ENCODE measurements around the gene STK39. TPM values are rescaled to one million over a fixed set of nuclear protein-coding genes. Genes with fewer than 3 reads are reported as not detected.
A peak's percentile ranks its signal among the peaks of the same experiment; 100 is the strongest.

The STK39 gene
- total and polyA plus RNA-seq, 2 of the 4 experiments (the other 2 are of a cell fraction): 11.8 to 16.4 TPM

- Histone ChIP-seq H3K9me1 (ENCODE audit: insufficient read depth, low read length) (peaks cover 26% of the 10 kb centered on the region), H3K9ac (ENCODE audit: low read depth, low read length) (no peak overlapping the region), H3K18ac (ENCODE audit: low read depth, low read length) (no peak overlapping the region), H3K27me3 (ENCODE audit: control insufficient read depth, insufficient read depth, low read length) (no peaks in the 10 kb centered on the region), H4K20me1 (ENCODE audit: insufficient read depth, low read length) (peaks cover 10% of the 10 kb centered on the region; the same call in 1 of the 2 replicates), H3K23ac (ENCODE audit: low read depth, low read length) (no peak overlapping the region), H4K8ac (ENCODE audit: low read depth in 2 of 2, low read length in 2 of 2) (no peak overlapping the region), H4K91ac (ENCODE audit: insufficient read depth, low read depth, low read length) (no peak overlapping the region), H3K4me2 (ENCODE audit: low read depth, low read length) (no peak overlapping the region), H2BK15ac (ENCODE audit: low read depth, low read length) (no peak overlapping the region), H3K56ac (ENCODE audit: extremely low read depth, insufficient read depth, low read length) (no peak overlapping the region), H2BK120ac (ENCODE audit: low read depth, low read length) (no peak overlapping the region), H3K4me1 (ENCODE audit: control insufficient read depth, insufficient read depth, low read length) (peaks cover 11% of the 10 kb centered on the region), H4K5ac (ENCODE audit: low read depth, low read length) (no peak overlapping the region), H3K9me3 (ENCODE audit: control insufficient read depth, insufficient read depth, low read length) (no peaks in the 10 kb centered on the region), H3K4ac (ENCODE audit: low read depth, low read length) (no peak overlapping the region), H2AFZ (replicated peaks; ENCODE audit: low read length, poor library complexity) (no peak overlapping the region), H2BK20ac (ENCODE audit: low read depth, low read length) (no peak overlapping the region), H2AK5ac (ENCODE audit: low read depth, low read length) (no peak overlapping the region), H3K36me3 (ENCODE audit: control insufficient read depth, insufficient read depth, low read length) (peaks cover 5% of the 10 kb centered on the region), H2AK9ac (replicated peaks; ENCODE audit: low read depth, low read length, poor library complexity) (no peak overlapping the region), H3K4me3 (ENCODE audit: insufficient read depth, low read depth, low read length) (no peak overlapping the region), H2BK5ac (ENCODE audit: low read depth, low read length, poor library complexity, severe bottlenecking) (no peak overlapping the region), H3K79me1 (ENCODE audit: low read depth in 1 of 2, low read length in 2 of 2) (peaks cover 35 to 69% of the 10 kb centered on the region in 2 experiments), H3K14ac (replicated peaks; ENCODE audit: low read depth, low read length) (0 out of 2 replicates have a peak overlapping the region, but pooled peaks have one; percentile 1), H3K27ac (ENCODE audit: insufficient read depth, low read length) (no peak overlapping the region)
- CTCF ChIA-PET: interaction anchor here (0.5 to 0.6 kb wide), 2 partner anchors 772 to 1972 kb away, joined by 3 to 6 read pairs; no protein-coding TSS in a partner anchor
- no TSS peak for BruUV-seq (replicated peaks)
- dilution Hi-C loops (cut with HindIII; ENCODE audit: low sequenced_read_pairs, unreplicated experiment) (no loop called here), intact Hi-C loops (cut with micrococcal nuclease) (no loop called here), in situ Hi-C loops (cut with MboI; ENCODE audit: low sequenced_read_pairs) (no loop called here)
- POLR2A ChIA-PET (ENCODE audit: unreplicated experiment): no interaction called here
- no peak for ATAC-seq (ENCODE audit: low read depth)
- WGBS, 2 experiments (ENCODE audit: extremely low coverage in 2 of 2, insufficient read length in 1 of 2): no CpG with 5 or more reads among the region's 5 CpGs
- no peak for DNase-seq
- no peak for TF ChIP-seq NFE2L2 (IDR thresholded peaks at IDR 0.05; ENCODE audit: low read depth, low read length)
- 0 out of 2 replicates have a peak, but pooled peaks have one; percentile 8 for TF ChIP-seq CEBPB (IDR thresholded peaks at IDR 0.05; ENCODE audit: low read depth, low read length)
Observed at GRCh38 chr2:168182550-168183249, 64.7 kb downstream of the STK39 start.
